GM19324 (cell line): Measurements from ENCODE around the gene RGMA.

Experiments used
- ATAC-seq: cut with Tn5 transposase; IDR thresholded peaks from one replicate; pipeline ENCODE4 v1.9.1; 2021; ENCODE audit warnings: mild to moderate bottlenecking, moderate library complexity; ENCODE audit not compliant: unreplicated experiment, low FRiP score

The RGMA gene, protein sequence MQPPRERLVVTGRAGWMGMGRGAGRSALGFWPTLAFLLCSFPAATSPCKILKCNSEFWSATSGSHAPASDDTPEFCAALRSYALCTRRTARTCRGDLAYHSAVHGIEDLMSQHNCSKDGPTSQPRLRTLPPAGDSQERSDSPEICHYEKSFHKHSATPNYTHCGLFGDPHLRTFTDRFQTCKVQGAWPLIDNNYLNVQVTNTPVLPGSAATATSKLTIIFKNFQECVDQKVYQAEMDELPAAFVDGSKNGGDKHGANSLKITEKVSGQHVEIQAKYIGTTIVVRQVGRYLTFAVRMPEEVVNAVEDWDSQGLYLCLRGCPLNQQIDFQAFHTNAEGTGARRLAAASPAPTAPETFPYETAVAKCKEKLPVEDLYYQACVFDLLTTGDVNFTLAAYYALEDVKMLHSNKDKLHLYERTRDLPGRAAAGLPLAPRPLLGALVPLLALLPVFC

DNA sequence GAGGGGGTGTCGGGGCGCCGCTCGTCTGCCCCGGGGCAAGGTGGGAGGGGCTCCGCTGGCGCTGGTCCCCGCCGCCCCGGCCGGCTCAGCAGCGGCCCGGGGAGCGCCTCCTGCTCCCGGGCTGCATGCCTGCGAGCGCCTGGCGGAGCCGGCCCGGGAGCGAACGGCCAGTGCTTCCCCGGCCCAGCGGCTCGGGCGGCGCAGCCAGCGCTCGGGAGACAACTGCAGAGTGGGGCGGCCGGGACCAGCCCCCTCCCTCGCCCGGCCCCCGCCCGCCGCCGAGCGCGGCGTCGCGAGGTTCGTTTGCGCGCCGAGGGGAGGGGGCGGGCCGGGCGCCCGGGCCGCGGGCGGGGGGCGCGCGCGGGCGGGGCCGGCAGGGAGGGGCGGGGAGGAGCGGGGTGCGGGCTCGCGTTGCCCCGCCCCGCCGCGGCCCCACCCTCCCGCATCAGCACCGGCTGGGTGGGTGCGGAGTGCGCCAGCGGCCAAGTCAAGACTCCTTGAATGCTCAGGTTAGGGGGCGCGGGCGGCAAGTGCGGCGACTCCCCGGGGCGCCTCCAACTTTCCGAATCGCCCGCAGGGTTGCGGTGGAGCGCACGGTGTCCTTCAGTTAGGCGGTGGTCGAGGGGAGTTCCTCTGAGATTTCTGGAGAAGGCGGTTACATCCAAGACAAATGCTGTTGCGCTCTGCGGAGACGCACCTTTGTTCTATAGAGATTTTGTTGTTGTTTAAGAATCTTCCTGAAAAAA is at the start of gene RGMA:
TSS of gene RGMA (minus strand) at position 231 of the 746 bp plus-strand sequence. CDS start 279 bp downstream, outside the sequence.
- ATAC-seq, result no peak

DNA sequence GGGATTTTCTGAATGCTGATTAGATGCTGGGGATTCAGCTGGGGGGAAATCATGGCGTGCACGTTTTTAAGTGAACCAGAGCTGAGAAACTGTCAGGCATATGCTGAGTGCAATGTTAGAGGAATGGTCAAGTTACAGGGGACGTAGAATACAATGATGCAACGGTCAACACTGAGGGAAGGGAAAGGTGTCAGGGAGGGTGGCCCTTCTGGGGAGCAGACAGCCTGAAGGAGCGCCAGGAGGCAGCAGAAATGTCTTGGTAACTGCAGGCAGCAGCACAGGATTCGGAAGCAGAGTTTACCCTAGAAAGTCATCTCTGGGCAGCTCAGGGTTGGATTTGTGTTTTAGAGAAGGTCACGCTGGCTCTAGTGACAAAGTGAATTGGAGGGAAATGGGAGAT is 47.6 kb upstream of the RGMA start:
- ATAC-seq, result no peak

DNA sequence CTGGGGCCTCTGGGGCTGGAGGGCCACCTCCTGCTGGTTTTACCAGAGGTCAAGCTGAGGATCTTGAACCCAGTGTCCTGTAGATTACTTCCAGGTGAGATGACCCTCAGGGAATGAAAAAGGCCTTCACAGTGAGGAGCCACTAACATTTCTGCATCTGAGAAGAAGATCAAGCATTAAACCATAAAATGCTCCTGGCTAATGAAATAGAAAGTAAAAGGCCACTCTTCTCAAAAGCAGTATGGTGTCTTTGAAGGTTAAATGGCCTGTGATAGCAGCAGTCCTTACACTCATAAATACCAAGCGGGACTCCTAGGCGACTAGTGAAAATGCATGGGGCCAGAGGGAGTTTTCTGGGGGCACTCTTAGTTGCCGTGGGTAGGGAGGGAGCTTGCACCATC is 47.0 kb upstream of the RGMA start:
- ATAC-seq, result no peak

DNA sequence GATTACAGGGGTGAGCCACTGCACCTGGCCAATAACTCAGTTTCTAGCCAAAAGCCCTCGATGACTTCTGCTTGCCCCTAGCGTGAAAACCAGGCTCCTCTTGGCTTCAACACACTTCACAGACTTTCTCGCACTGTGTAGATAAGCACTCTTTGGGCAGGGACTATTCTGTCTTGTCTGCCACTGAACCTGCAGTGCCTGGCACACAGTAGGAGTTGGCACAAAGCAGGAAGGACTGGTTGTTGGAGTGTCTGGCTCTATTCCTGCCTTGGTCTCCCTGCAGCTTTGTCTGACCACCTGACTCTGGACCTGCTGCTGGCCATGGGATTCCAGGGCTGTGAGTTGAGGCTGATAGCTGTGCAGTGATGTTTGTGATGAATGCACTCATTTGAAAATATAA is 46.4 kb upstream of the RGMA start:
- ATAC-seq, result no peak

DNA sequence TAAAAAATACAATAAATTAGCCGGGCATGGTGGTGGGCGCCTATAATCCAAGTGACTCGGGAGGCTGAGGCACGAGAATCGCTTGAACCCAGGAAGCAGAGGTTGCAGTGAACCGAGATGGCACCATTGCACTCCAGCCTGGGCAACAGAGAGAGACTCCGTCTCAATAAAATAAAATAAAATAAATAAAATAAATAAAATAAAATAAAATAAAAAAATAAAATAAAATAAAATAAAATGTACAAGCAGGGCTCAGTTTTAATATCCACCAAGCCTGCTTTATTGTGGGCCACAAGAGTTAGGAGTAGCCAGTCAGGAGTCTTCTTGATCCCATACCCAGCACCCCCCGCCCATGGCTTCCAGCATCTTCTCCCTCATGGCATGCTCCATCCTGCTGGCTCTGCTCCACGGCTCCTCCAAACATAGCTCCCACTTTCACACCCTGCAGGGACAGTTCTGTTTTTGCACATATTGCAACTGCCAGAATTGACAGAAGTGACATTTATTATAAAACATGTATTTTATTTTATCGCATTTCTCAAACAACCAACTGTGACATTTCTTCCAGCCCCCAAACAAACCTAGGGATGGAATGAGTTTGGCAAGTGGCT is 42.6 kb upstream of the RGMA start:
- ATAC-seq, result no peak

DNA sequence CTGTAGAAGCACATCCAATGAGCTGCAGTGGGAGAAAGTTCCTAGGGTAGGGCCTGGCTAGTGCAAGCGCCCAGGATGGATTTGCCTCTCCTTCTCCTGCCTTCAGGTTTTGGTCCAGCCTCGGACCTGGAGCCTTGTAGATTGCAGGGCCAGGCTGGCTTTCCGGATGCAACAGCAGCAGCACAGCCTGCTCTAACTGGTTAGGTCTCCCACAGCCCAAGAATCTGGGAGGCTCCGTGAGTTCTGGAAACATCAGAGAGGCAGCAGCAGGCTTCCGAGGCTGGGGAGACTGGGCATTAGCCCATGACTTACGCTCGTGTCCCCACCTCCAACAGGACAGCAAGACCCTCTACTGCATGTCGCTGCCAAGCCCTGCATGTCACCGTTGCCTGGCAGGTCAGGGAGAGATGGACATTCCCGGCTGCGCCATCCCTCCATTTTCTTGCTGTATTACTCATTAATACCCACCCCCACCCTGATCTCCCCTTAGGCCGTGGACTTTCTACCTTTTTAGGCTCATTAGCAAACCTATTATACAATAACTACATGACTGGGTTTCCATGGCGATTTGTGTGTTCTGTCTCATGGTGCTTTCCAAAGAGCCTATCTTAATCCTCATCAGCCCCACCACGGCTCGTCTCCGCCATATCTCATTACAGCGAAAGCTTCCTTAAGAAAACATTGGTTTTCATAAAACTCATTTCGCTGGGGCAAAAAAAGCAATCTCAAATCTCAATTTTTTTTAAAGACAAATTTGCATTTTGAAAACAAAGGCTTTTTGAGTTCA is 40.9 kb upstream of the RGMA start:
- ATAC-seq, result no peak

DNA sequence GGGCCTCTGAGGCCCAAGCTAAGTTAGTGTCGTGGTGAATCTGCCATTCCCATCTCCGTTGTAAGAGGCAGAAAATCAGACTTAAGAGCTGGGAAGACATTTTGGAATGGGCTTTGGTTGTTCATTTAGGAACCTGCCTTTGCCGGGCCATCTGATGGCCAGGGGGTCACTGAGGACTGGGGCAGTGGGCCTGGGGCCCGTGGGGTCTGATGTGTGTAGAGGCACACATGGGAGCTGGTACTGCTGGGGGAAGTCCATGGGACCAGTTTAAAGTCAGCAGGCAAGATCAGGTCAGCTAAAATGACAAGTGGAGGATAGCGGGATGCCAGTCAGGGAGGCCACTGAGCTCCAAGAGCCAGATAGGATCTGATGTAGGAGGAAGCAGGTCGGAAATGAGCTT is 38.3 kb upstream of the RGMA start:
- no peak for ATAC-seq

DNA sequence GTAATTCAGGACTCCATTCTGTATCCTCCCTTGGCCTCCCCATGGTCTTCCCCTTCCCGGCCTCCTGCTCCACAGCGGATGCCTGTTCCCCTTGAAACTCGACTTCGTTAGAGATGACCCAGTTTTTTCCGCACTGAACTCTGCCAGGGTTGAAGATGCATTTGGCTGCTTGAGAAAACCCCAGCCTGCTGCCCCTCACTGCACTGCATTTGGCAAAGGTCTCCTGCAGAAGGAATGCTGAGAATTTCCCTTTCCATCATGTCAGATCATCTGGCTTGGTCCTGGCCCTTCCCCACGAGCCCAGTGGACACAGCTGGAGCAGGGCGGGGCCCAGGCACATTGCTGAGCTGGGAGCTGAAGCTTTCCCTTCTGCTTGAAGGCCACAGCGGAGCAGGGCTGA is 37.6 kb upstream of the RGMA start:
- ATAC-seq, result no peak

DNA sequence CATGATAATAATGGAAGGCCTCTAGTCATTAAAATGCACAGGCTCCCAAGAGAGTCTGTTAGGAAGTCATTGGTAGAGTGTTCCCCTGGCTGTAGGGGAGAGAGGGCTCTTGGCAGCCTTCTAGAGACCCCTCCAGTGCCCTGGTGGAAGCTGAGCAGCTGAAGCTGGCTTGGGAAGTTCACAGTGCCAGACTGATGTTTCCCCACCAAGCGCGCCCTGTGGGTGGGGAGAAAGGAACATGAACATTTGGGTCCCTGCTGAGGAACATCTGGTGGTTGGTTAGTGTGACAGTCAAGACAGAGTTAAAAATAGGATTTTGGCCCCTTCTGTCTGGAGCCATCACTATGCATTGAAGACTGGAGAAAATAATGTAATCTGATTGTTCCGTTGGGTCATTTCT is 37.1 kb upstream of the RGMA start:
- no peak for ATAC-seq

DNA sequence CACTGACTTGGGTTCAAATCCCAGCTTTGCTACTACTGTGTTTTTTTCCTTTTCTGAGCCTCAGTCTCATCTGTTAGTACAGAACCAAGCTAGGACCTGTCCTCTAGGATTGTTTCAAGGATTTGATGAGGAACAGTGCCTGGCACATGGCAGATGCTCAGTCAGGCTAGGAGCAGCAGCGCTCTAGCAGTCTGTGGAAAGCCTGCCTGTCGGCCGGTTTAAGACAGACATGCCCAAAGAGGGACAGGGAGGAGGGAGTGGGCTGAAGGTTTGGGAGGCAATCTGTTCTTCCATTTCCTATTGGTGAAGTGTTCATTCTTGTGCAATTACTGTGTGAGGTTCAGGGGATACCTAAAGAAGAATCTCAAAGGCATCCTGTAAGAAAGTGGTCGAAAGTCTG is 35.1 kb upstream of the RGMA start:
- ATAC-seq, result no peak

DNA sequence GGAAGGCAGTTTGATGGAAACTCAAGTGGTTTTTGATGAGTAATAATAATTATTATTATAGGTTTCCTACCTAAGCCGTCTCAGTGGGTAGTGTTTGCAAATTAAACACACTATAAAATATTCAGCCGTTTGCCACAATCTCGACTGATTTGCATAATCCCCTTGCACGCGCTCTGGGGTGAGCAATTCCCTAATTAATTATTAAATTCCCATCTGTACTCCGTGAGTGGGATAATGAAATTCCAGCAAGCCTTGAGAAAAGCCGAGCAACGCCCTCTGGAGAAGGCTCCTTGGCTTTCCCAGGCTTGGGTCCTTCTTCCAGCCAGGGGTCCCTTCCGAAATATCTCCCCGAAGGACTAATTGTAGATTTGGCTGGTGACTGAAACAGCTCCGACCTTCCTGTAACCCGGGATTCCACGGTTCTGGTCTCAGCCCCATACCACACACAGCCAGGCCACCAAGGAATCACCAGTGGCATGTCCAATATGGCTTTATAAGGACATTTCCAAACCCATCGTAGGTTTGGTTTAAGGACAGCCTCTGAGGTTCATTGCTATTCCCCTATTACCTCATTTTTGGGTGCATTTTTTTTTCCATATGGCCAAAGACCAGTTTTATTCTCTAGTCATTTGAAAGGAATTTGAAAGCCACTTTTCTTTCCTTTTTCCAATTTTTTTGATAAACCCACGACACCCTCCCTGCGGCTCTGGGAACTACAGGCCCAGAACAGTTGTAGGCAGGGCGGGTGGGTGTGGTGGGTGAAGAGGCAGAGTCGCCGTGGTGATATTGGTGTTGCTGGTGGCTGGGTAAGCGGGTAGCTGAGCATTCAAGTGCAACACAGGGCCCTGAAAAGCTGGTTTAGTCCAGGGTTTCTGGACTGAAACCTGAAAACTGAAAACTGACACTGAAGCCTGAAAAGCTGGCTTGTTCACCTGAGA is 33.2 kb upstream of the RGMA start:
- no peak for ATAC-seq

DNA sequence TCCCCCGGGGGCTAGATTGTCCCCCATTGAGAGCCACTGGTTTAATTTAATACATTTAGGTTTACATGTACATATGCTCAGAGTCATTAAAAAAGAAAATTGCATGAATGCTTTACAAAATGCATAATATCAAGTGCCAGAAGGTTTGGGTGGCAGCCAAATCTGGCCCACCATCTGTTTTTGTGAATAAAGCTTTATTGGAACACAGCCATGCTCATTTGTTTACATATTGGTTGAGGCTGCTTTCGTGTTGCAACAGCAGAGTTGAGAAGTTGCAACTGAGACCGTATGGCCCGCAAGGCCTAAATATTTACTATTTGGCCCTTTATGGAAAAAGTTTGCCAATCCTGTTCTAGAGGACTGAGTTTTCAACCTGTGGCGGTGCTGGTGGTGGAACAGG is 32.1 kb upstream of the RGMA start:
- ATAC-seq, result no peak

DNA sequence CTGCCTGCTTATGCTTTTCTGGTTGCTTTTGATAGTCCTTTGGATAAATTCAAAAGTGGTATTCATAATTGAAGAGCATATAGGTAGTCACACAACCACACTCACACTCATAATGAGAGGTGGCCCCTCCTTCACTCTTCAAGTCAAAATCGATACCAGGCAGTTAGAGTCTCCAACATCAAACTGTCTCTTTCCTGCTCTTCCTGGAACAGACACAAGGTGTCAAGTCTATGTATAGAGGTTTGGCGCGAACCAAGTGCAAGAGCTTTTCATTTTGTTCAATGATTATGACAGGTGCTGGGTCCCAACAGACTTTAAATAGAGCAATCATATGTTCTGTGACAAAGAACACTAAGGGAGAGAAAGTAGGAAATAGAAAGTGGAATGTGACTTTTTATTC is 29.9 kb upstream of the RGMA start:
- ATAC-seq, result no peak

DNA sequence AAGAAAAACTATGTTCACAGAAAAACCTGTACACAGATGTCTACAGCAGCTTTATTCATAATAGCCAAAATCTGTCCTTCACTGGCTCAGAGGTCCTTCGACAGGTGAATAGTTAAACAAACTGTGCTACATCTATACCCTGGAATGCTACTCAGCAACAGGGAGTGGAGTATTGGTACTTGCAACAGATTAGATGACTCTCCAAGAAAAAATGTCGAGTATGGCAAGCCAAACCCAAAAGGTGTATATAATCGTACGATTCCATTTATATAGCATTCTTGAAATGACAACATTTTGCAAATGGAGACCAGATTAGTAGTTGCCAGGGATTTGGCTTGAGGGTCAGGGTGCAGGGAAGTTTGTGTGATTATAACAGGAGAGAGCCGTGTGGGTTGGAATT is 22.4 kb upstream of the RGMA start:
- no peak for ATAC-seq

DNA sequence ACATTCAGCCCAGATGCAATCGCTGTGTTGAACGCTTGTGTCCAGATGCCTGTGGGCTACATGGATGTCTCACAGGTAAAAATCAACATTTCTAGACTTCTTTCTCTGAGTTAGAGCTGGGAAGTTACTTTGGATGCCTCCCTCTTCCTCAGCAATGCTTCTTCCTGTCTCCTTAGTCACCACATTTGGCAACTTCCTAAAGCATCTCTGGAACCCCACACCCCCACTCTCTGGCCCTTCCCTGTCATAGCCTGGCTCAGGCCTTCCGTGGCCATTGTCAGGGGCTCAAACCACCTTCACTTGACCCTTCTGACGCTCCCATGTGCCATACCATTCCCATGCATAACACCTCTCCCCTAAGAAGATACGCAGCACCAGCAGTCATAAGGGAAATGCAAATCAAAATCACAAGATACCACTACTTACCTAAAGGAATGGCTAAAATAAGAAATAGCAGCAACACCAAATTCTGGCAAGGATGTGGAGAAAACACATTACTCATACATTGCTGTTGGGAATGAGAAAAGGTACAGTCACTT is 21.6 kb upstream of the RGMA start:
- no peak for ATAC-seq

DNA sequence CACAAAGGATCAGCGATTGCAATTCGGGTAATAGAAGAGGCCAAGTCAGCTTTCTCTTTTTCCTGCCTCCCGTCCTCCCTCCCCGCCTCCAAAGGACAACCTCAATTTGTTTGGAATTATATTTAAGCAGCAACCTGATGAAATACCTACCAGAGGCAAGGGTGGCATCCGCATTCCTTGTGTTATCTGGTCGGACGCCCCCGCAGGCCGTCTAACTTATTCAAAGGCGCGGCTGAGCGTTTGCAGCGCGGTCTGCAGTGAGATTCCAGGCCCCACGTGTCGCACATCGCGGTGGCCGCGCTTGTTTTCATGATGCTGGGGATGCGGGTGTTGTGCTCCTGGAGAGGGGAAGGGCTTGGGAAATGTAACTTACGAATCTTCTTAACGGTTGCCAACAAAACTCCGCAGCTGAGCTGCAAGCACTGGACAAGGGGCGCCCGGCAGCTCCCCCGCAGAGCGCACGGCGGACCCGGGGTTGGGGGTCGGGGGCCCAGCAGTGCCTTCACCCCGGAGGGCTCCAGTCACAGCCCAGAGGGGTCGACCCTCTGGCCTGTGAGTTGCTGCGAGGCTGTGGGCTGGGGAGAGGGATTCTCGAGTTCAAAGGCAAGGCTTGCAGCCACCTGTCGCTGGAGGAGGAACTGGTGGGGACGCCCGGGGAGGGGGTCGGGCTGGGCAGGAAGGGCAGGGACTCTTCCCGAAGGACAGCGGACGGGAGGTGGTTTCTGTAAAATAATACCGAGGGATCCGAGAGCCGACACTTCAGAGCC is 20.5 kb upstream of the RGMA start:
- no peak for ATAC-seq

DNA sequence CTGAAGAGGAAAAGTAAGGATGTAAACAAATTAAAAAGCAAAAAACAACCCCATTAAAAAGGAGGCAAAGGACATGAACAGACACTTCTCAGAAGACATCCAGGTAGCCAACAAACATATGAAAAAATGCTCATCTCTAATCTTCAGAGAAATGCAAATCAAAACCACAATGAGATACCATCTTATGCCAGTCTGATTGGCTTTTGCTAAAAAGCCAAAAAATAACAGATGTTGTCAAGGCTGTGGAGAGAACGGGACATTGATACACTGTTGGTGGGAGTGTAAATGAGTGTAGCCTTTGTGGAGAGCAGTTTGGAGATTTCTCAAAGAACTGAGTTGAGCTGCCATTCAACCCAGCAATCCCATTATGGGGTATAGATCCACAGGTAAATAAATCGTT is 18.6 kb upstream of the RGMA start:
- ATAC-seq, result no peak

DNA sequence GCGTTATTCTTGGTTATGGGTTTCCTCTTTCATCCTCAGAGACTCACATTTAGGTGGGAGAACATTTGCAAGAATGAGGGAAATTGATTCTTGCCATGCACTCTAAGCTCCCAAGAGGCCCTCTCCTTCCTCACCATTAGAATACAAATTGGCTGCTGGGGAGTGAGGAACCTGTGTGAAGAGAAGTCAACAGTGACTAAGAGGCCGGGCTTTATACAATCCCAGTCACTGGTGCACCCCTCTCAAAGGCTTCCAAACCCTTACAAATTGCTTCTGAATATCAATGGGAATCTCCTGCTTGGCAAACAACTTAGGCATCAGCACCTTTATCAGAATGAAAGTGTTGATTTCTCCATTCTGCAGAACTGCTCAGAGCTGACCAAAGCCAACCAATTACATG is 16.5 kb upstream of the RGMA start:
- no peak for ATAC-seq

DNA sequence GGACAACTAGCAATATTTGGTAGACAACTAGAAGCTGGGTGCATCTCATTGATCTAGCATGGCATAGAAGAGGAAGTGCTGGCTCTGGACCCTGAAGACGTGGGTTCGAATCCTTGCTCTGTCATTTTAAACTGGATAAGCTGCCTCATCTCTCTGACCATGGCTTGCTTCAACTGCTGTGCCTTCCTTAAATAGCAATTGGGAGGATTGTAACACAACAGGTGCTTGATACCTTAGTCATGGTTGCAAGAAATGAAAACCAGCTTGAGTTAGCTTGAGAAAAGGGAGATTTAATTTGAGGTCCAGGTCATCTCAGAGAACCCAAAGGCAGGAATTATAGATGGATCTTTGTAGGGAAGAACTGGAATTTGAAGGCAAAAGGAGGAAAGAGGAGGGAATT is 14.8 kb upstream of the RGMA start:
- ATAC-seq, result no peak
